Smooth muscle cell (in vitro differentiated cells): ENCODE measurements around the gene KLF4. TPM values are rescaled to one million over a fixed set of nuclear protein-coding genes. Genes with fewer than 3 reads are reported as not detected.
A peak's percentile ranks its signal among the peaks of the same experiment; 100 is the strongest.
"Not testable (repeated sequence)": the region's sequence is repeated elsewhere in the genome, so short reads cannot be mapped to it uniquely, and the experiment has no call there.

ENCODE experiments used
- DNase-seq: peaks from one replicate; lab custom pipeline; 2025; ENCODE audit not compliant: unreplicated experiment; lab: John Stamatoyannopoulos, UW
- H2AFZ ChIP-seq: fragments of 200-600 bp; sonication (generic); 2 replicates; pipeline ENCODE4 v1.6.0; 2016; ENCODE audit warnings: antibody characterized with exemption, low read depth, mild to moderate bottlenecking
- H3F3A ChIP-seq: fragments of 200-600 bp; sonication (generic); 2 replicates; pipeline ENCODE4 v1.6.0; 2017; ENCODE audit warnings: antibody characterized with exemption, low read depth
- H3K27ac ChIP-seq: fragments of 200-600 bp; sonication (generic); 2 replicates; pipeline ENCODE4 v1.5.1; 2016; ENCODE audit warnings: low read depth, mild to moderate bottlenecking
- H3K27me3 ChIP-seq: fragments of 200-600 bp; sonication (generic); 2 replicates; pipeline ENCODE4 v1.6.1; 2016; ENCODE audit warnings: low read depth, mild to moderate bottlenecking
- H3K36me3 ChIP-seq: fragments of 200-600 bp; sonication (generic); 2 replicates; pipeline ENCODE4 v1.5.1; 2016; ENCODE audit warnings: low read depth
- H3K4me1 ChIP-seq: fragments of 200-600 bp; sonication (generic); 2 replicates; pipeline ENCODE4 v1.5.1; 2016; ENCODE audit warnings: low read depth
- H3K4me2 ChIP-seq: fragments of 200-600 bp; sonication (generic); 2 replicates; pipeline ENCODE4 v1.6.0; 2016; ENCODE audit warnings: mild to moderate bottlenecking
- H3K4me3 ChIP-seq: fragments of 200-600 bp; sonication (generic); 2 replicates; pipeline ENCODE4 v1.5.1; 2016; ENCODE audit warnings: mild to moderate bottlenecking
- H3K79me2 ChIP-seq: fragments of 200-600 bp; sonication (generic); 2 replicates; pipeline ENCODE4 v1.6.0; 2016; ENCODE audit warnings: low read depth, mild to moderate bottlenecking
- H3K9ac ChIP-seq: fragments of 200-600 bp; sonication (generic); 2 replicates; pipeline ENCODE4 v1.6.0; 2016; ENCODE audit warnings: low read depth
- H3K9me3 ChIP-seq: fragments of 200-600 bp; sonication (generic); replicated peaks from 2 replicates; pipeline ENCODE4 v1.5.1; 2016; ENCODE audit warnings: low read depth
- H4K20me1 ChIP-seq: fragments of 200-600 bp; sonication (generic); 2 replicates; pipeline ENCODE4 v1.6.0; 2016; ENCODE audit warnings: low read depth
- WGBS: methylation state at CpG from one replicate; pipeline ENCODE4 v1.1.7; 2016; ENCODE audit warnings: low lambda C conversion rate; 5-methylcytosine and 5-hydroxymethylcytosine counted together
- polyA plus RNA-seq: library from polyadenylated mRNA; unstranded; fragments of >200 nt; fragmentation: Nextera tagmentation; extraction: Ambion mirVana; gene quantifications from 2 replicates; pipeline ENCODE4 v1.2.1, GENCODE V29; 2016
- total RNA-seq: library from RNA; depleted of rRNA; stranded (reverse); fragments of >200 nt; gene quantifications from 2 replicates; pipeline ENCODE4 v1.2.3, GENCODE V29; 2014
- TF ChIP-seq, protein P1 (sequence below): fragments of 200-600 bp; sonication (generic); IDR thresholded peaks from 2 replicates; pipeline ENCODE4 v1.5.1; 2017; ENCODE audit warnings: borderline replicate concordance, mild to moderate bottlenecking, antibody characterized with exemption; ENCODE audit not compliant: insufficient read depth, poor library complexity, severe bottlenecking

Gene KLF4
- total and polyA plus RNA-seq, 2 experiments from 2014 or later, result 5.1 to 43.6 TPM

GRCh38 chr9:107491081-107492053, 1.8 kb upstream of the KLF4 start:
- peaks cover 15% of the 10 kb centered on the region for H3K4me1 ChIP-seq
- DNase-seq, result no peak
- H3K79me2 ChIP-seq, result no peaks in the 10 kb centered on the region
- 5% methylated on average over 43 of the region's 43 CpGs for WGBS
- H3K27me3 ChIP-seq, result peaks cover 15% of the 10 kb centered on the region
- no peaks in the 10 kb centered on the region for H3K36me3 ChIP-seq
- TF ChIP-seq, protein P1, sequence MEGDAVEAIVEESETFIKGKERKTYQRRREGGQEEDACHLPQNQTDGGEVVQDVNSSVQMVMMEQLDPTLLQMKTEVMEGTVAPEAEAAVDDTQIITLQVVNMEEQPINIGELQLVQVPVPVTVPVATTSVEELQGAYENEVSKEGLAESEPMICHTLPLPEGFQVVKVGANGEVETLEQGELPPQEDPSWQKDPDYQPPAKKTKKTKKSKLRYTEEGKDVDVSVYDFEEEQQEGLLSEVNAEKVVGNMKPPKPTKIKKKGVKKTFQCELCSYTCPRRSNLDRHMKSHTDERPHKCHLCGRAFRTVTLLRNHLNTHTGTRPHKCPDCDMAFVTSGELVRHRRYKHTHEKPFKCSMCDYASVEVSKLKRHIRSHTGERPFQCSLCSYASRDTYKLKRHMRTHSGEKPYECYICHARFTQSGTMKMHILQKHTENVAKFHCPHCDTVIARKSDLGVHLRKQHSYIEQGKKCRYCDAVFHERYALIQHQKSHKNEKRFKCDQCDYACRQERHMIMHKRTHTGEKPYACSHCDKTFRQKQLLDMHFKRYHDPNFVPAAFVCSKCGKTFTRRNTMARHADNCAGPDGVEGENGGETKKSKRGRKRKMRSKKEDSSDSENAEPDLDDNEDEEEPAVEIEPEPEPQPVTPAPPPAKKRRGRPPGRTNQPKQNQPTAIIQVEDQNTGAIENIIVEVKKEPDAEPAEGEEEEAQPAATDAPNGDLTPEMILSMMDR, result no peak
- peak overlapping the region; percentile 75 for H3K4me3 ChIP-seq
- H3K4me2 ChIP-seq, result peak overlapping the region; percentile 92
- H3K9ac ChIP-seq, result peak overlapping the region; percentile 98
- H3K9me3 ChIP-seq, result no peaks in the 10 kb centered on the region
- peak overlapping the region; percentile 36 for H2AFZ ChIP-seq
- H3K27ac ChIP-seq, result peak overlapping the region; percentile 89
- H4K20me1 ChIP-seq, result peaks cover 26% of the 10 kb centered on the region
- H3F3A ChIP-seq, result peaks cover 13% of the 10 kb centered on the region

- Histone ChIP-seq H3F3A (peaks cover 13% of the 10 kb centered on the region), H3K27me3 (peaks cover 15% of the 10 kb centered on the region), H3K4me3 (peak overlapping the region; percentile 75), H3K4me2 (peak overlapping the region; percentile 92), H2AFZ (peak overlapping the region; percentile 78), H4K20me1 (peaks cover 30% of the 10 kb centered on the region), H3K27ac (peak overlapping the region; percentile 89), H3K4me1 (peaks cover 15% of the 10 kb centered on the region), H3K9ac (peak overlapping the region; percentile 98)
- H3K79me2 ChIP-seq, DNase-seq, H3K9me3 ChIP-seq, H3K36me3 ChIP-seq: not testable (repeated sequence)
- 7% methylated on average over 23 of the region's 23 CpGs for WGBS
Measured at GRCh38 chr9:107490606-107490970, 1.0 kb upstream of the KLF4 start.

DNA sequence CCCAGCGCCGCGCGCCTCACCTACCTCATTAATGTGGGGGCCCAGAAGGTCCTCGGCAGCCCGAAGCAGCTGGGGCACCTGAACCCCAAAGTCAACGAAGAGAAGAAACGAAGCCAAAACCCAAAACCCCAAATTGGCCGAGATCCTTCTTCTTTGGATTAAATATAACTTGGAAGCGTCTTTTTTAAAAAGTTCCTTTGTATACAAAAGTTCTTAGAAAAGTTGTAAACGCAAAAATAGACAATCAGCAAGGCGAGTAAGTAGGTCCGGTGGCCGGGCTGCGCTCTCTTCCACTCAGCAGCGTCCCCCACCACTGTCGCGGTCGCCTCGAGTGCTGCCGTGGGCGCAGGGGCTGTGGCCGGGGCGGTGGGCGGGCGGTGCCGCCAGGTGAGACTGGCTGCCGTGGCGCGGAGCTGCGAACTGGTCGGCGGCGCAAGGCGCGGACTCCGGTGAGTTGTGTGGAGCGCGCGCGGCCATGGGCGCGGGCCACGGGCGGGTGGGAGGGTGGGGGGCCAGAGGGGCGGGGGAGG, 360 bp downstream of the KLF4 start:
- peaks cover 20% of the 10 kb centered on the region for H3K4me1 ChIP-seq
- H4K20me1 ChIP-seq, result peaks cover 30% of the 10 kb centered on the region
- H3K4me2 ChIP-seq, result peak overlapping the region; percentile 92
- TF ChIP-seq, protein P1, result no peak
- H3K27ac ChIP-seq, result peak overlapping the region; percentile 76
- peaks cover 17% of the 10 kb centered on the region for H3F3A ChIP-seq
- no peaks in the 10 kb centered on the region for H3K9me3 ChIP-seq
- H3K4me3 ChIP-seq, result peak overlapping the region; percentile 75
- peak overlapping the region; percentile 95 for H3K9ac ChIP-seq
- H3K79me2 ChIP-seq, result no peaks in the 10 kb centered on the region
- no peak for DNase-seq
- peaks cover 4% of the 10 kb centered on the region for H3K36me3 ChIP-seq
- 1% methylated on average over 37 of the region's 46 CpGs for WGBS
- no peak overlapping the region for H2AFZ ChIP-seq
- H3K27me3 ChIP-seq, result peaks cover 15% of the 10 kb centered on the region

DNA sequence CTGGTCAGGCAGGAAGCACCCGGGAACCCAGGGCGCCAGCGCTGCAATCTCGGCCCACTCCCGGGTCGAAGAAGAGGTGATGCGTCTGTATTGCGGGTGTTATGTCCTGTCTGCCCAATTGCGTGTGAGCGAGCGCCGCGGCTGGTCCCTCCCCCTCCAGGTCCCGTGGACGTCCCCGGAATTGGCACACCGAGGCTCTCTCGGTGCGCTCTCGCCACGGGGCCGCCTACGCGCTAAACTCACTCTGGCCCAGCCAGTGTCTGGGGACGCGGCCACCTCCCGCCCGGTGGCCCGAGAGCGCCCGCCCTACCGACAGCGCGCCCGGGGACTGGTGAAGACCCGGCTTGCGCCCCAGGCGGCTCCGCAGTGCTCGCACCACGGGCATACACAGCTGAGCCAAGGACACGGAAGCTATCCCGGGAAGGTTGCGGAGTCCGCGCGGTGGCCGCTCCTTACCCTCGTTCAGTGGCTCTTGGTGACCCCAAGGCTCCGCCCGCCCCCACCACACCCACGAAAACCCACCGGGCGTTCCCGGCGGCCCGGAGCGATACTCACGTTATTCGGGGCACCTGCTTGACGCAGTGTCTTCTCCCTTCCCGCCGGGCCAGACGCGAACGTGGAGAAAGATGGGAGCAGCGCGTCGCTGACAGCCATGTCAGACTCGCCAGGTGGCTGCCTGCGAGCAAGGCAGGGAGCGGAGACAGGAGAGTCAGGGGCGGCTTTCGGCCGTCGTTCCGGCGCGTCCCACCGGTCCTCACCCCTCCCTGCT, 1.0 kb downstream of the KLF4 start:
- WGBS, result 1% methylated on average over 78 of the region's 80 CpGs
- Histone ChIP-seq H3K4me2 (peak overlapping the region; percentile 92), H3K4me1 (peaks cover 23% of the 10 kb centered on the region), H3F3A (peaks cover 17% of the 10 kb centered on the region), H3K79me2 (no peaks in the 10 kb centered on the region), H3K36me3 (peaks cover 4% of the 10 kb centered on the region), H2AFZ (no peak overlapping the region), H4K20me1 (peaks cover 30% of the 10 kb centered on the region), H3K27me3 (peaks cover 15% of the 10 kb centered on the region), H3K9me3 (no peaks in the 10 kb centered on the region), H3K27ac (peak overlapping the region; percentile 76), H3K4me3 (peak overlapping the region; percentile 75), H3K9ac (peak overlapping the region; percentile 95)
- TF ChIP-seq, protein P1, result no peak
- peak; percentile 53 for DNase-seq
